ENCODE measurements around the gene ESYT2. TPM values are rescaled to one million over a fixed set of nuclear protein-coding genes. Genes with fewer than 3 reads are reported as not detected.

ESYT2 gene
- total RNA-seq, 1 experiment from 2014 or later, result 39.0 TPM

GRCh38 chr7:158804335-158804734 lies 25.0 kb downstream of the ESYT2 start:
- H3K79me2 ChIP-seq (ENCODE audit: insufficient read depth, low read length), result peaks cover 2% of the 10 kb centered on the region; the same call in 1 of the 2 replicates
- TF ChIP-seq, protein P1, sequence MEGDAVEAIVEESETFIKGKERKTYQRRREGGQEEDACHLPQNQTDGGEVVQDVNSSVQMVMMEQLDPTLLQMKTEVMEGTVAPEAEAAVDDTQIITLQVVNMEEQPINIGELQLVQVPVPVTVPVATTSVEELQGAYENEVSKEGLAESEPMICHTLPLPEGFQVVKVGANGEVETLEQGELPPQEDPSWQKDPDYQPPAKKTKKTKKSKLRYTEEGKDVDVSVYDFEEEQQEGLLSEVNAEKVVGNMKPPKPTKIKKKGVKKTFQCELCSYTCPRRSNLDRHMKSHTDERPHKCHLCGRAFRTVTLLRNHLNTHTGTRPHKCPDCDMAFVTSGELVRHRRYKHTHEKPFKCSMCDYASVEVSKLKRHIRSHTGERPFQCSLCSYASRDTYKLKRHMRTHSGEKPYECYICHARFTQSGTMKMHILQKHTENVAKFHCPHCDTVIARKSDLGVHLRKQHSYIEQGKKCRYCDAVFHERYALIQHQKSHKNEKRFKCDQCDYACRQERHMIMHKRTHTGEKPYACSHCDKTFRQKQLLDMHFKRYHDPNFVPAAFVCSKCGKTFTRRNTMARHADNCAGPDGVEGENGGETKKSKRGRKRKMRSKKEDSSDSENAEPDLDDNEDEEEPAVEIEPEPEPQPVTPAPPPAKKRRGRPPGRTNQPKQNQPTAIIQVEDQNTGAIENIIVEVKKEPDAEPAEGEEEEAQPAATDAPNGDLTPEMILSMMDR (conservative IDR thresholded peaks at IDR 0.05), result no peak
- H3K14ac ChIP-seq (ENCODE audit: insufficient read depth, low read length), result no peak overlapping the region
- no peak overlapping the region for H2AFZ ChIP-seq (ENCODE audit: low read length)
- H3K27me3 Mint-ChIP-seq (ENCODE audit: low read depth), result no peaks in the 10 kb centered on the region
- H2BK5ac ChIP-seq (ENCODE audit: insufficient read length, low read length), result no peak overlapping the region
- no peak overlapping the region for H2BK120ac ChIP-seq (ENCODE audit: low read depth, low read length, poor library complexity, severe bottlenecking)
- WGBS (ENCODE audit: extremely low coverage, insufficient read length, low lambda C conversion rate), result no CpG with 5 or more reads among the region's 22 CpGs
- no peak overlapping the region for H3K4ac ChIP-seq (ENCODE audit: low read depth, low read length)
- H4K5ac ChIP-seq (ENCODE audit: insufficient read length, low read depth, low read length), result no peak overlapping the region
- no peak overlapping the region for H3K27ac ChIP-seq (ENCODE audit: insufficient read length, low read depth, low read length)
- no peak overlapping the region for H2AK5ac ChIP-seq (ENCODE audit: insufficient read length, low read length)
- H2BK15ac ChIP-seq (ENCODE audit: low read depth, low read length), result no peak overlapping the region
- H3K4me2 ChIP-seq (ENCODE audit: insufficient read depth, insufficient read length, low read length), result no peak overlapping the region
- H3K9me3 Mint-ChIP-seq, result peaks cover 25 to 27% of the 10 kb centered on the region in 2 experiments
- H3K27me3 ChIP-seq (ENCODE audit: insufficient read depth, low read length), result no peaks in the 10 kb centered on the region
- H3K23me2 ChIP-seq (ENCODE audit: insufficient read length, low read depth, low read length, poor library complexity, severe bottlenecking), result no peaks in the 10 kb centered on the region
- H3K56ac ChIP-seq (ENCODE audit: insufficient read length, low read depth, low read length), result no peak overlapping the region
- peak overlapping the region in 2 of 3 experiments; percentile 1 to 85; a peak in 1 of 7 replicates for H3K27ac Mint-ChIP-seq
- H3K9me3 ChIP-seq (ENCODE audit: control insufficient read depth, low read depth, low read length), result no peaks in the 10 kb centered on the region
- no peaks in the 10 kb centered on the region for H4K20me1 ChIP-seq (ENCODE audit: control insufficient read depth, insufficient read depth, insufficient read length)
- no peak overlapping the region for H3K4me3 Mint-ChIP-seq
- H3K9ac ChIP-seq (ENCODE audit: extremely low read depth, insufficient read length, low read length), result no peak overlapping the region
- no peaks in the 10 kb centered on the region for H3K4me1 ChIP-seq (ENCODE audit: insufficient read depth, low read length)
- H3T11ph ChIP-seq (ENCODE audit: low read length), result no peak overlapping the region
- no peak overlapping the region for H2BK20ac ChIP-seq (ENCODE audit: low read depth, low read length, poor library complexity, severe bottlenecking)
- H3K23ac ChIP-seq (ENCODE audit: insufficient read length, low read depth, low read length), result no peak overlapping the region
- no peak for DNase-seq
- H3K18ac ChIP-seq (ENCODE audit: insufficient read length, low read depth, low read length), result no peak overlapping the region
- peaks cover 5 to 8% of the 10 kb centered on the region in 2 experiments; a peak in 3 of 4 replicates for H3K4me1 Mint-ChIP-seq
- H4K8ac ChIP-seq (replicated peaks; ENCODE audit: insufficient read length, low read depth, low read length), result no peak overlapping the region
- H4K91ac ChIP-seq (ENCODE audit: insufficient read length, low read depth, low read length), result no peak overlapping the region
- no peak overlapping the region for H2BK12ac ChIP-seq (ENCODE audit: insufficient read length, low read depth, low read length)
- no peaks in the 10 kb centered on the region for H3K79me1 ChIP-seq (ENCODE audit: insufficient read depth, low read depth, low read length, poor library complexity, severe bottlenecking)
- H3K36me3 Mint-ChIP-seq (ENCODE audit: insufficient read depth in 1 of 3, low read depth in 3 of 3), result peaks cover 30 to 58% (median 31%) of the 10 kb centered on the region in 3 experiments
